Measurements from ENCODE around the gene MYMX.

The MYMX gene

DNA sequence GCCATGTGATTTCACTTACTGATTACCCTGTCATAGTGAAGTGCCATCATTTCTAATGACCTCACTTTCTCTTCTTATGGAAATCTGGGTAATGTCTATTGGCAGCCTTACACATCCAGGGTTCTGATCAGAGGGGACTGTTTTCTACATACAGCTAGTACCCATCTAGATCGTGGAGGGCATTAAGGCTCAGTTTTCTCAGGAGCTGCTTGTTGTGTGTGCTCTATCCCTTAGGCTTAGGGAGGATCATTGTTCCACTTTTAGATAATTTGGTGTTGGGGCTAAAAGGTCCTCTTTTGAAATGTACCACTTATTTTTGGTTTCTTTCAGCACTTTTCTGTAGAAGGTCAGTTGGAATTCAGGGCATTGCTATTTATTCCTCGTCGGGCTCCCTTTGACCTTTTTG is 34.0 kb downstream of the MYMX start:
- no peak for DNase-seq (ENCODE audit: low read depth in 2 of 2)

DNA sequence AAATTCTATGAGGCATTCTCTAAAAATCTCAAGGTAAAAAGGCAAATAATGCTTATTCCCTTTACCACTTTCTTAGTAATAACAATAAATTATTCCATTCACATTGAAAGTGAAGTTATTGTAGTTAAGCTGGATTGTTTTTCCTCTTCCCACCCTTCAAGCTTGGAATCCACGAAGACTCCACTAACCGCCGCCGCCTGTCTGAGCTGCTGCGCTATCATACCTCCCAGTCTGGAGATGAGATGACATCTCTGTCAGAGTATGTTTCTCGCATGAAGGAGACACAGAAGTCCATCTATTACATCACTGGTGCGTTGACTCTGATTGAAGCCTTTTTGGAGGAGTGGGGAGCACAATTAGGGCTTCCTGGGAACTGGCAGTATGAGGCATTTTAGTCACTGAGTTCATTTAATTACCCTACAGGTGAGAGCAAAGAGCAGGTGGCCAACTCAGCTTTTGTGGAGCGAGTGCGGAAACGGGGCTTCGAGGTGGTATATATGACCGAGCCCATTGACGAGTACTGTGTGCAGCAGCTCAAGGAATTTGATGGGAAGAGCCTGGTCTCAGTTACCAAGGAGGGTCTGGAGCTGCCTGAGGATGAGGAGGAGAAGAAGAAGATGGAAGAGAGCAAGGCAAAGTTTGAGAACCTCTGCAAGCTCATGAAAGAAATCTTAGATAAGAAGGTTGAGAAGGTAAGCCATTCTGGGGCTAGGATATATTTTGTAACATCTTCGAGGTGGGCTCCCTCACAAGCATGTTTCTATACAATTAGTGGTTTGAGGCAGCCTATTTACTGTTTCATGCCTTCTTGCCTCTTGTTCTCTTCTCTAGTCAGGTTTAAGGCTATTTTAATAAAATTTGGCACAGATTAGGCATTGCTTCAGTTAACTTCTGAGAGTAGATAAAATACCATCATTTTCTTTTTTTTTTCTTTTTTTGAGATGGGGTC is 35.1 kb downstream of the MYMX start:
- no peak for DNase-seq (ENCODE audit: low read depth in 2 of 2)

DNA sequence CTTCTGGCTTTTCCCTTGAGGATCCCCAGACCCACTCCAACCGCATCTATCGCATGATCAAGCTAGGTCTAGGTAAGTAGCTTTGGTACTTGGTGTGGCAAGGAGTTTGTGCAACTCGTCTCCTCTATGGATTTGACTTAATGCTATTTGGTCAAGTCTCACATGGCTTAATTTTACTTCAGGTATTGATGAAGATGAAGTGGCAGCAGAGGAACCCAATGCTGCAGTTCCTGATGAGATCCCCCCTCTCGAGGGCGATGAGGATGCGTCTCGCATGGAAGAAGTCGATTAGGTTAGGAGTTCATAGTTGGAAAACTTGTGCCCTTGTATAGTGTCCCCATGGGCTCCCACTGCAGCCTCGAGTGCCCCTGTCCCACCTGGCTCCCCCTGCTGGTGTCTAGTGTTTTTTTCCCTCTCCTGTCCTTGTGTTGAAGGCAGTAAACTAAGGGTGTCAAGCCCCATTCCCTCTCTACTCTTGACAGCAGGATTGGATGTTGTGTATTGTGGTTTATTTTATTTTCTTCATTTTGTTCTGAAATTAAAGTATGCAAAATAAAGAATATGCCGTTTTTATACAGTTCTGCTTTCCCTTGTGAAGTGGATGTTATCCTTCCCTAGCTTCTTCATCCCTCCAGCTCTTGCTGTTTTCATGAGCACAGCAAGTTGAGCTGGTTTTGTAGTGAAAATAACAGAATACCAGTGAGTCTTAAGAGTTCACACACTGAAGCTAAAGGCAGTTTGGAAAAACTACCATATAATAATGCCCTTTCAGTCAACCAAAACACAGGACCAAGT is 36.8 kb downstream of the MYMX start:
- no peak for DNase-seq (ENCODE audit: low read depth in 2 of 2)

DNA sequence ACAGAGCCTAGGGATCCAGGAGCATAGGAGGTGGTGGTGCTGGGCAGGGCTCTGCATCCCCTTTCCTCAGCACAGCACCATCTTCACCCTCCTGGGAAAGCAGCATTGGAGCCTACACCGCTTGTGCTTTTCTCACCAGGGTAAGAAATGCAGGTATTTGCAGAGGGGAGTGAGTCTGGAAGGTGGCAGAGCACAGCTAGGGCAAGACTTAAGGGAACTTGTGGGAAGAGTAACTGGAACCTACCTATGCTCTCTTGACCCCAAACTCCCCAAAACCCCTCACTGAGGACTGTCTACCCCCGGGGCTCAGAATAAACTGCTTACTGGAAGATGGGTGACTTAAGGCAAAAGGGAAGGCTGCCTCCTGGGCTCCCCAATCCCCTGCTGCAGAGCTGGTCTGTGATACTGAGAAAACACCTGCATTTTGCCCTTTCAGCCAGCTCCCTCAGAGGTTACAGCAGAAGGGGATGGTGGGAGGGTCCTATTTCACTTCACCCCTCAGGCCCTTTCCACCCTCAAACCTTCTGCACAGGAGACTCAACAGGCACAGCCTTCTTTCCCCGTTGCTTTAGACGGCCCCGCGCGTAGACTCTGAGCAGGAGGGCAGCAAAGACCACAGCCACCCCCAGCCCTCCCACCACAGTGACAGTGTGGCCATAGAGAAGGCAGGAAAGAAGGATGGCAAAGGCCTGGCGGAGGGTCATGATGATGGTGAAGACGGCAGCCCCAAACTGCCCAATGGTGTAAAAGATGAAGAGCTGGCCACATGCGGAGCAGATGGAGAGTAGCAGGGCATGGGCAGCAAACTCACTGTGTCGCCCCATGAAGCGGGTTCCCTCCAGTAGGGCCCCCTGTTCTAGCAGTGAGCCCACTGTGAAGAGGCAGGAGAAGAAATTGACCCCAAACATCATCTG is 37.7 kb downstream of the MYMX start:
- DNase-seq (ENCODE audit: low read depth in 2 of 2): no peak

DNA sequence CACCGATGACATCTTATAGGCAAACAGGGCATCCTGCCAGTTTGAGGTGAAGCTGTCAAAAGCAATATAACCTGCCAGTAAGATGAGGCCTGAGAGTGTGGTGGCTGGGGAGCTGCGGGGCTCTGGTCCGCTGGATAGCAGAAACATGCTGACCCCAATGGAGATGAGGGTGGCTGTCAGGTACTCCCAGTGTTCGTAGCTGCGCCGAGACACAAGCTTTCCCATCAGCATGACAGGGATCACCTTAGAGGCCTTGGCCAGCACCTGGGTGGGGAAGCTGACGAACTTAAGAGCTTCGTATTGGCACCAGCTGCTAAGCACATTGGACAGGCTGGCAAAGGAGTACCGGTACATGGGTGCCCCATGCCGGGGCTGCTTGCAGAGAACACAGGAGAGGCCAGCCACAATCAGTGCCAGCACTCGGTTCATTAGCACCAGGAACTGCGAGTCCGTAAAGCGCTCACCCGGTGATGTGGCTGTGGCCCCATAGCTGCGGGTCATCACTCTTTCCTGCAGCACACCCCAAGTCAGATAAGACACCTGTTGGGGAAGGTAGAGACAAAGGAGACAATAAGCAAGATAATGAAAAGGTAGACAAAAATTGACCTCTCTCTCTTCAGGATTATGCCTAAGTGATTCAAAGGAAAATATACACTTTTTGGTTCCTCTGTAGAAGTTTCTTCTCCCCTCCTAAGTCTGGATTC is 38.5 kb downstream of the MYMX start:
- no peak for DNase-seq (ENCODE audit: low read depth in 2 of 2)

DNA sequence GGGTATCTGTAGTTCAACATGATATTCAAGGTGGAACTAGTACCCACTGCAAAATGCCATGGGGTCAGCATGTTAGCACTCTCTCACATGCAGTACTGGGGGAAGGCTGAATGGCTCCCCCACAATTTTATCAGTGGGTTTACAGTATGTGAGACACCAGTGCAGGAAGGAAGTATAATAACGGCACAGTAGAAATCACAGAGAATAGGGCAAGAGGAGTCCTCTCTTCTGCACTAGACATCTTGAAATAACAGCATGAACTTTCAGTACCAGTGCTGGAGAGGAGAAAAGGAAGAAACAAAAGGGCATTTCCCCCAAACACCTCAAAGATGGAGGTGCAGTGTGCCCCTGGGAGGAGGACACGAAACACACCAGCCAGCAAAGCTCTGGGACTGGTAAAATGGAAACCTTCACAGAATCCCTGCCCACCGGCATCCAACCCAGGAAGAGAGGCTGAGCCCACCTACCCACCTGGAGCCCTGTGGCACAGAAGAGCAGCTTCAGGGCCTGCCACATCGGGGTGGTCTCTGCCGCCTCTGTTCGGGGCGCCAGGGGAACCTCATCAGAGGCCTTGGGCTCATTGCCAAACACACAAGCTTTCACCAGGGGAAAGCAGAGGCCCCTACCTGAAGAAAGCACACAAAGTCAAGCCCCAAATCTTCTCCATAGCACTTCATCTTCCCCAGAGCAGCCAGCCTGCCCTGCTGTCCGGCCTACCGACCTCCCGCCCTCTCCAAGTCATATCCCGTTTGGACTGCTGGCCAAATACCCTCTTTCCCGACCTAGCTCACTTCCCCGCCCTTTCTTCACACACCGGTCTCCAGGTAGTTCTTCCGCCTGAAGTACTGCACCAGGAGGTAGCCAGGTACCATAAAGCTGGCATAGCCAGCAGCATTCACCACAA is 39.4 kb downstream of the MYMX start:
- DNase-seq (ENCODE audit: low read depth in 2 of 2): no peak

DNA sequence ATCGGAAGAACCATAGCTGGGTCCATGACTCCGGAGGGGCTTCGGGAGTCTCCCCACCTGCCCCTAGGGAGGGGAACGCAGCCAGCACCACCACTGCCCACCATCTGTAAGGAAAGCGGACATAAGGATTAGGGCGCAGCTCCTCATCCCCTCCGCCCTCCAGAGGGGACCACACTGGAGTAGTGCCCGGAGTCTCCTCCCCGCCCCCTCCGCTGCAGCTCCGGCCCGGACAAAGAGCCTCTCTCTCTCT is 40.0 kb downstream of the MYMX start:
- DNase-seq (ENCODE audit: low read depth in 2 of 2): no peak

DNA sequence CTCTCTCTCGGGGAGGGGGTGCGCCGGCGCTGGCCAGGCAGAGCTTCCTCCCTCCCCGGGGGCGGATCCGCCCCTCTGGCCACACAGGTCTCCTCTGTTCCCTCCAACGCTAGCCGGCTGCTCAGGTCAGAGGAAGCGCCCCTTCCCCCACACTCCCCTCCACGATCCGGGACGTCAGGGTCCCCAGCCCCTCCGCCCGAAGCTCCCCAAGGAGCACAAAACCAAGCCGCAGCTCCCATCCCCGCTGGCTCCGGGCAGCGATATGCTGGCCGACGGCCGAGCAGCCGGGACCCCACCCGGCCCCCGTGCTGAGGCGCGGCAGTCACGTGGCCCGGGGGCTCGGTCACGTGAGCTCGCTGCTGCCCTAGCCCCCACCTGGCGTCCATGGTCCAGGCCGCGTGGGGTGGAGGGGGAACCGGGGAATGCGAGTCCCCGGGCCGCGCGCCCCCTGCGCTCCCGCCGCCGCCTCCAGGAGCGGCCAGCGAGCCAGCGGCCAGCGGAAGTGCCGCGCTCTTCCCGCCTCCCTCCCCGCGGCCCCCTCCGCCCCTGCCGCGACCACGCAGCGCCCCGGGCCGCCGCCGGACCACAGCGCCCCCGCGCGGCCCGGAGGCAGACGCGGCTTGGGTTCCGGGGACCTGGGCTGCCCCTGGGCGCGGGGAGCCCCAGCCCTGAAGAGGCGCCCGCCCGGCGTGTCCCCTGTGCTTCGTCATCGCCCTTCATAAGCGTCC is 40.5 kb downstream of the MYMX start, which contains the start of gene SLC35B2:
Gene SLC35B2, minus strand, starts transcription at position 504 of the 728 bp plus-strand sequence. Its CDS starts 118 bp downstream, at position 386.
- DNase-seq (ENCODE audit: low read depth in 2 of 2): no peak

DNA sequence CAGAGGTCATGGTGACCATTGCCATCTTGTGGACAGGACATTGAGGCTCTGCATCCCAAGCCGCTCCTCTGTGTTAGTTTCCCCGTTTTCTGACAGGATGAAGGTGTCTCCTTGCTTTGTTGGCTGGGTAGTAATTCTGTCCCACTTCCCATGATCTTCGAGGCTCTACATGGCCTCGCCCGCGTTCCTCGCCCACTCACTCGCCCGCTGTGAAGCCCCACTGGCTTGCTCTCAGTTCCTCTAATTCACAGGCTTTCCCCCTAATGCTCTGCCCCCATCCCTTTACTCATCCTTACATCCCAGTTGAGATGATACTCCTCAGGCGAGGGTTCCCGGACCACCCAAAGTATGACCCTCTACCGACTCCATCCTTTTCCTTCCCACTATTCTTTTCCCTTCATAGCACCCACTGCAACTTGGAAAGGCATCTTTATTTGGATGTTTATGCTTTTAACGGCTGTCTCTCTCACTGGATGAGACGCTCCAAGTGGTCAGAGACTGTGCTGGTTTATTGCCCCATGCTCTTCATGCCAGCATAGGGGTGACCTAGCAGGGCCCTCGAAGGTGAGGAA is 41.1 kb downstream of the MYMX start:
- no peak for DNase-seq (ENCODE audit: low read depth in 2 of 2)

DNA sequence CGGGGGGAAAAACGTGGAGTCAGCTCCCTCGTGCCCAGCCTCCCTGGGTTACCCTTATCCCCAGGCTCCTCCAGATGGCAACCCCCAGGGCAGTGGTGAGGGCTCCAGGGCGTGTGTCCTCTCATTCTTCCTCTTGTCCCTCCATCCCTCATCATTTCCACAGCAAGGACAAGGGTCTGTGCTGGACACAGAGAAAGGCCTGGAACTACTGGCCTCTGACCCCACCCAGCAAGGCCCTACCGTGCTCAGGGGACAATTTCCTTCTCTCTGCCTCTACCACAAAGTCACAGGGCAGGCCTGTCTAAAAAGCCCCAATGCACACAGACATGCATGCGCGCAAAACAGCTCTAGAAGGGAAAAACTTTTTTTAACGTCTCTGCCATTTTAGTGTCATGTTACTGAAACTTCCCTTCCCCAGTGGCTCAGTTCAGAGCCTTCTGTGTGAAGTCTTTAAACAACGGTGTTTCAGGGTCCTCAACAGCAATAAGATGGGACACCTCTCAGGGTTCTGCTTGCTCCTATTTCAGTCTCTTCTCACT is 41.7 kb downstream of the MYMX start:
- no peak for DNase-seq (ENCODE audit: low read depth in 2 of 2)

DNA sequence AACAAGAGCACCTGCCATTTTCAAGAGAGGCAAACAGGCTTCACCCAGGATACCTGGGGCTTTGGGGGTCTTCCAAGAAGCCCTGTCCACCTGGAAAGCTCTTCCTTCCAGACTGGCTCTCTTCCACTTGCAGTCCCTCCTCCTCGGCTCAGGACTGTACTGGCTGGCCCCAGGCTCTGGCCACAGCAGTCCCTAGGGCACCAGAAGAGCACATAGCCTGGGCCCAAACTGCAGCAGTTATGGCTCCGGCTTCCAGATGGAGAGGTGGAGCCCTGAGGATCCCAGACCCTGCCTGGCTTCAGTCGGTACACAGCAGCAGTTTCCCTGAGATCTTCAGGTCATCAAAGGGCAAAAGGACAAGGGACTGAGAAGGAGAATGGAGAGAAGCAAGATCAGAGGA is 42.2 kb downstream of the MYMX start:
- DNase-seq (ENCODE audit: low read depth in 2 of 2): no peak

DNA sequence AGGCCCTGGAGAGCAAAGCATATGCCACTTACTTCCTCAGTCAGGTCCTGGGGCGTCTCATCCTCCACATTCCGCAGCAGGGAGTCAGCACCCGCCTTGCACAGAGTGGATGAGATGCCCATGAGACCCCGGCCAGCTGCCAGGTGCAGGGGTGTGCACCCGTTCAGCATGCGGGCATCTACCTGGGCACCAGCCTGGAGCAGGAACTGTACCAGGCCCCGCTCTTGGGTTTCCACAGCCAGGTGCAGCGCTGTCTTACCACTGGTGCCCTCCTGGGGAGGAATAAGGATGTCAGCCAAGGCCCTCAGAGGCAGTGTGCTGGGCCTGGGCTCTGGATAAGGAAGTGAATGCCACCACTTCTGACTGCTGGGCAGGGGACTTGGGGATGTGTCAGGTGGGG is 43.3 kb downstream of the MYMX start:
- no peak for DNase-seq (ENCODE audit: low read depth in 2 of 2)

DNA sequence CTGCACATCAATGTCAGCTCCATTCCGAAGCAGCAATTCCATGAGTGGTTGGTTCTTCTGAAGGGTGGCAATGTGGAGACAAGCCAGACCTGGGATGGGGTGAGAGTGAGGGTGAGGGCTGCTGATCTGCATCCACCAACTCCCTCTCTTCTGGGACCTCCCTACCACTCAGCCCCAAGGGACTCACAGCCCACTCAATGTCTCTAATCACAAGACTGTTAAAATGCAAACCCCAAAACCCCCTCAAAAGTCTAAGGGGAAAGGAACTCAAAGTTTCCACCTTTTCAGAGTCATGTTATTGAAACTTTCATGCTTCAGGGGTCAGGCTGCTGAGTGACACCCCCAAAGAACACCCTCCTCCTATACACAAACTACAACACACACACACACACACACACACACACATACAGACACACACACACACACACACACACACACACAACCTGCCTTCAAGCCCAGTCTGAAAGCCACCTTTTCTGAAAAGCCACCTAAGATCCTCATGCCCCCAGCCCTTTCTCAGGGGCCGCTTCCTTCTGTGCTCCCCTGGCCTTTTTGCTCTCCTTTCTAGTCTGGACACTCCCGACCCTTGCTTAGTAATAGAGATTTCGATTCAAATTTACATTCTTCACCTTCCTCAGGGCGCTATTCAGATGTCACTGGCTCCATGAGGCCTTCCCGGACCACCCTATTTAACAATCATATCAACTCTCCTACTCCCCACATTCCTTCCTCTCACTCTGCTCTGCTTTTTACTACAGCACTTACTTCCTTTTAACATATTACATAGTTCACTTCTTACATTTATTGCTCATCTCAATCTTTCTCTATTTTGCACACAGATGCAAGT is 43.9 kb downstream of the MYMX start:
- no peak for DNase-seq (ENCODE audit: low read depth in 2 of 2)

DNA sequence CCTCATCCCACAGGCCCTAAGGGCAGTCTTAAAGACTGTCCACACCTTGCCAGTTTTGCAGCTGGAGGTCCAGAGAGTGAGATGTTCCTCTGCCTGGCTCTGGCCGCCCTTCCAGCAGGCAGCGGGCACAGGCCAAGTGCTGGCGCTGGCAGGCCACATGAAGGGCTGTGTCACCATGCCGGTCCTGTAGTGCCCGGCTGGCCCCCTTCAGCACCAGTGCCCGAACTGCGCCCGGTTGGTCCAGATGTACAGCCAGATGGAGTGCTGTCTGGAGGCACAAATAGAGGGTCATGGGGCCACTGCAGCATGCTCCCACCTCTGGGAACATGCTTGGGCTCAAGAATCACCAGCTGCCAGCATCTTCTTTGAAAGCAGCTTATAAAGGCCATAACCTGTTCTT is 44.9 kb downstream of the MYMX start:
- no peak for DNase-seq (ENCODE audit: low read depth in 2 of 2)

DNA sequence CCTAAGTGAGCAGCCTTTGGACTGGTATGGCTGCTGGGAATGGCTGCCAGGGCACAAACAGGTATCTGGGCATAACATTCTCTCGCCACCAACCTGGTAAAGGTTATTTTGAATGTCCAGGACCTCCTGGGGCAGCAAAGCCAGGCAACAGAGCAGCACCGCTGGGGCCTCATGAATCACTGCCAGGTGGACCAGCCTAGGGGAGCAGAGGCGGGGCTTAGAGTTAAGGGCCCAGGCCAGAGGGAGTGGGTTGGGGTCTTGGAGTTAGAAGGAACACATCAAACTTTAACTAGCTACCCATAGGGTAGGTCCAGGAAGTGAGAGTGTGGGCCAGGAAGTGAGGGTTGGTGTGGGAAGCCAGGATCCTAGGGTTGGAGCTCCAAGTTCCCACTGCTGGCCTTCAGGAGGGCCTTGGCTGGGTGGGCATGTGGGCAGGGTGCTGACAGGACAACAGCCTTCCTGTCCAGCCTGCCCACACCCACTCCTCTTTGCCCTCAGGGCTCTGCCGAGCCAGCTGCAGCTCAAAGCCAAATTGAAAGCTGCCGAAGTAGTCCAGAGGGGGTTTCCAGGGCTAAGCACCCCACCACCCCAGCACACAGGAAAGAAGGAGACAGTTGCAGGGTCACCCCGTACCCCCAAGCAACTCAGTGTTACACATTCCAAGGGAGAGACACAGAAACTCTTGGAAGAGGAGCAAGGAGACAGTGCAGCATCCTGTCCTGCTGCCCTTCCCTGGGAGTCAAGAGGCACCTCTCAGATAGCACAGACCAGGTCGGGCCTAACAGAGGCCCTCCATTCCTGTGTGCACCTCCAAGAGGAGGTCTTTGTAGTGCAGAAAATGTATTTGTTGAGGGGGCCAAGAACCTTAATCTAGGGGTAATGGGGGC is 46.0 kb downstream of the MYMX start:
- no peak for DNase-seq (ENCODE audit: low read depth in 2 of 2)

DNA sequence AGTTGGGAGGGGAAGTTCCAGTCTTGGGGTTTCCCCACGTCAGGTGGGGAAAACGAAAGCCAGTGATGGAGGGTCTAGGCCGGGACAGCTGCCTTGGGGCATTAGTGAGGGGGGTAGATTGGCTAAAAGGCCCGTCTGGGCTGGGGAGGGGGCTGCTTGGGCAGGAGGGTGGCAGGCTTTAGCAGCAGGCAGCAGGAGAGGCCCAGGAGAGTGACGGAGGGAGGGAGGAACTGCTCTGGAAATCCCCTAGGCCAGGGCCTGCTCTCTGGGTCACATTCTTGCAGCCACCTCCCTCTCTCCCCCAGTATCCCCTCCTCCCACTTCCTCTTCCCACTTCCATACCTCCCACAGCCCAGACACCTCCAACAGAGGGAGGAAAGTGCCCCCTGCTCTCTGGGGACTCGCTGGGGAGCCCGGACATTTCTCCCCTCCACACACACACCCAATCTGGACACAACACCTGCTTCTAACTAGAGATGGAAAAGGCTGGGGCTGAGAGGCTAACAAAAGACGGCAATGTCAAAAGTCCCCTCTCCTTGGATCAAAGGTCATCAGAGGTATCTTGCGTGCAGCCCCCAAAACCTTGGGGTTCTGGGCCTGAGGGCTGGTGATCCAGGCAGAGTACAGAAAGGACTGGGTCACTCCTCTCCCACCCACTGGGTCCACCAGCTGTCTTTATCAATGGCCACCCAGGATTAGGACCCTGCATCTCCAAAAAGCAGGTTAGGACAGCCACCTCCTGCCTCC is 46.8 kb downstream of the MYMX start:
- DNase-seq (ENCODE audit: low read depth in 2 of 2): no peak
